AG10803 (cell line): ENCODE measurements around the gene TIMM10B.

Experiments used
- DNase-seq: peaks from one replicate; pipeline ENCODE4 v3.0.0; 2010; ENCODE audit warnings: low read depth
- H3K4me3 ChIP-seq: 2 replicates; pipeline ENCODE4 v1.5.1; 2011; ENCODE audit warnings: mild to moderate bottlenecking, low read length, control low read depth
- TF ChIP-seq, protein P1 (sequence below): conservative IDR thresholded peaks from 2 replicates; pipeline ENCODE4 v1.5.1; 2011; ENCODE audit warnings: mild to moderate bottlenecking, low read length, control low read depth, inconsistent platforms

Gene TIMM10B

DNA sequence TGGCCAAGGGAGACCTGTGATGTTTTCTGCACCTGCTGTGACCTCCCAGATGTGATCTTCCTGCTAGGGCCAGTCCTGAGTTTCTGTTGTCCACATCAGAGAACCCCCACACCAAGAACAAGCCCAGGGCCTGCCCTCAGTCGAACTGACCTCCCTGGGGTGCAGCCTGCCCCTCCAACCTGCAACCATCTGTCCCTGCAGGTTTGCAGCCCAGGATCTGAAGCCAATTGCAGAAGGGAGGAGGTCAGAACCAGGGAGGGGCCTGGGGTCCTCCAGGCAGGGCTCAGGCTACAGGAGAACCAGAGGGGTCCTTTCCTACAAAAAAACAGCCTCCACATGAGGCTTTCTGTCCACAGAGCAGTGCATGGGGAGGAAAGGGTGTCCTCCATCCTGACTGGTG, 8.4 kb upstream of the TIMM10B start:
- peak overlapping the region; percentile 90 for H3K4me3 ChIP-seq
- no peak for DNase-seq
- TF ChIP-seq, protein P1, sequence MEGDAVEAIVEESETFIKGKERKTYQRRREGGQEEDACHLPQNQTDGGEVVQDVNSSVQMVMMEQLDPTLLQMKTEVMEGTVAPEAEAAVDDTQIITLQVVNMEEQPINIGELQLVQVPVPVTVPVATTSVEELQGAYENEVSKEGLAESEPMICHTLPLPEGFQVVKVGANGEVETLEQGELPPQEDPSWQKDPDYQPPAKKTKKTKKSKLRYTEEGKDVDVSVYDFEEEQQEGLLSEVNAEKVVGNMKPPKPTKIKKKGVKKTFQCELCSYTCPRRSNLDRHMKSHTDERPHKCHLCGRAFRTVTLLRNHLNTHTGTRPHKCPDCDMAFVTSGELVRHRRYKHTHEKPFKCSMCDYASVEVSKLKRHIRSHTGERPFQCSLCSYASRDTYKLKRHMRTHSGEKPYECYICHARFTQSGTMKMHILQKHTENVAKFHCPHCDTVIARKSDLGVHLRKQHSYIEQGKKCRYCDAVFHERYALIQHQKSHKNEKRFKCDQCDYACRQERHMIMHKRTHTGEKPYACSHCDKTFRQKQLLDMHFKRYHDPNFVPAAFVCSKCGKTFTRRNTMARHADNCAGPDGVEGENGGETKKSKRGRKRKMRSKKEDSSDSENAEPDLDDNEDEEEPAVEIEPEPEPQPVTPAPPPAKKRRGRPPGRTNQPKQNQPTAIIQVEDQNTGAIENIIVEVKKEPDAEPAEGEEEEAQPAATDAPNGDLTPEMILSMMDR: no peak

DNA sequence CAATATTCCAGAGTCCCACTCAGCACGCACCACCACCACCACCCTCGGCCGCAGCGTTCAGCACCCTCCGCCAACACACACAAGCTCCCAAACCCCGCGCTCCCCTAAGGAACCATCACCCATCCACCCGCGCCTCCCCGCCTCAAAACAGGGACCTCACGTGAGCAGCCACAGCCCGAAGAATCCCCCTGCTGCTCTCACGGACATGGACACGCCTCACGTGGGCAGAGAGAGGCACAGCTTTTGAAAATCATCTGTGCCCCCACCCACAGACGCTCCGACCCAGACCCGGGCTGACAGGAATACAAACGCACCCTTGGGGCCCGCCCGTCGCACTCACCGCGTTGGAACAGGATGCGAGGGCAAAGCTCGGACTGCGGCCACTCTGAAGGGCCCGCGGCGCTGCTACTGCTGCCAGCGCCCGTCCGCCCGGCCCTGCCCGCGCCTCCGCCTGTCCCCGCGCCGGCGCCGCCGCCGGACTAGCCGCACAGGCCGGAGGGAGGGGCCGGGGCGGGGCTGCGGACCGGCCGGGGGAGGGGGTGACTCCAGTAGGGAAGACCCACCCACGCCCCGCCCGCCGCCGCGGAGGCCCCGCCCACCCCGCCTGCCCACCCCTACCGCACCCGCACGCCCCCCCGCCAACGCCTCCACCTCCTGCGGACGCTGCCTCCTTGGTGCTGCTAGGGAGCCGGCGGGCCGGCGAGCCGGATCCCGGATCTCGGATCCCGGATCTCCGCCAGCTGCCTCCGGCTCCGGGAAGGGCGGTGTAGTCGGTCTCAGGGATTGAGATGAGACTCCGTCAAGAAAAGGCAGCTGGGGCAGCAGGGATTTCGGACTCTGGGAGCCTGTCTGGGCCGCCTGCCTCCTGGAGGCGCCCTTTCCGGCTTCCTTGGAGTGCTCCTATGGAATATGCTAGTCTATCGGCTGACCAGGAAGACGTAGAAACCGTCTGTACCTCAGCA, 7.6 kb upstream of the TIMM10B start, which contains the start of gene TRIM3:
TSS of gene TRIM3 (minus strand) at position 491 of the 962 bp plus-strand sequence. CDS start 8,246 bp downstream, outside the sequence.
- peak within 1 kb of the TSS; percentile 90 for H3K4me3 ChIP-seq
- TF ChIP-seq, protein P1: peak; percentile 51
- DNase-seq: peak; percentile 87

DNA sequence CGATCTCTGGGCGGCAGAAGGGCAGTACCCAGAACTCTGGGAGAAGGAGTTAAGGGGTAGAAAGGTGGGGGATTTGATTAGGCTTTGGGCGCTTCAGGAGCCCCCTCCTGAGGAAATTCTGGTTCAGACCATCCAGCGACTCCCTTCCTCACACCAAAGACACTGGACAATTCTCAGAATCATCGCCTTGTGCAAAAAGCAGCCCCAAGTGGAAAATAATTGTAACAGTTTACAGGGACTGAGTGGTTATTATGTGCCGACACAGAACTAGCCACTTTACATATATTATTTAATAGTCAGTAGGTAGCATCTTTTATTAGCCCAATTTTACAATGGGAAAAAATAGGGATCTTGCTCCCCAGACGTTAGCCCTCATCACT, 6.9 kb upstream of the TIMM10B start:
- TF ChIP-seq, protein P1: no peak
- no peak for DNase-seq
- H3K4me3 ChIP-seq: peak overlapping the region; percentile 72

DNA sequence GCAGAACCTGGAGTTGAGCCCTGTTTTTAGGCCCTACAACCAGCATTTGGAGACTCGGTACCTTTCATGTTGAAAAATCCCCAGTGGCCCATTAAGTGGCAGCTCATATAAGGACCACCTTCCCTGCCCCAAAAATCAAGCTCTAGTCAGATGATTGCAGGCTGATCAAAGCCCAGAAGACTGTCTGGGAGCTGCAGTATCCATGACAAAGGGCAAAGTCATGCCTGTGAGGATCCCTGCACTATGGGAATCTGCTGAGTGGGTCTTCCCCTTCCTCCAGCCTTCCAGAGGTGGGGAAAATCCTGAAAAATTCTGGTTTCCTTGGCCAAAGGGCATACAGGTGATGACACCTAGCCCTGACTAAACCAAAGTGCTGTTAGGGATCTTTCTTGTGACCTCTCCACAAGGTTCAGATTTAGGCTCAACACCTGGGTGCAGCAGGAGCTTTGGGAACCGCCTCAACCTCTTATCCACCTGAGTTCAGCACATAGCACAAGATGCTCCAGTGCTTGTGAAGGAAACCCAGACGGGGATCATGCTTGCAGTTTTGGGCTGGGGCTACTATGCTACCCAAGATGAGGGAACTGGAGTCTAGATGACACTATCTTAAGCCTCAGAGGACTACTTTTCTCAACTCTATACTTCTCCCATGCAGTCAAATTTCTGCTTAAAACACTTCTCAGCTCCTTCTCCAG, 6.3 kb upstream of the TIMM10B start:
- no peak for DNase-seq
- peak overlapping the region; percentile 72 for H3K4me3 ChIP-seq
- TF ChIP-seq, protein P1: no peak

DNA sequence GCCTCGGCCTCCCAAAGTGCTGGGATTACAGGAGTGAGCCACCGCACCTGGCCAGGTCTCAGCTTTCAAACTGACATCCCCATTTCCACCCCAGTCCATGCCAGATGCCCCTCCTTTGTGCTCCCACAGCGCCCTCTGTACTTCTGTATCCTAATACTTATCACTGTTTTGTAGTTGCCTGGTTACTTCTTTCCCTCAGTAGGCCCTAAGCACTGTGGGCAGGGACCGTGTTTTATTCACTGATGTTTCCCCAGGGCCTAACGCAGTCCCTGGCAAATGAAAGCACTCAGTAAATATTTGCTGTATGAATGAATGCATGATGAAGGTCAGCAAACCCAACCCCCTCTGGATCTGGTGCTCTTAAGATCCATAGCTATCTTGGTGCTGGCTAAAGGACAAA, 5.4 kb upstream of the TIMM10B start:
- no peak overlapping the region for H3K4me3 ChIP-seq
- no peak for DNase-seq
- TF ChIP-seq, protein P1: no peak

DNA sequence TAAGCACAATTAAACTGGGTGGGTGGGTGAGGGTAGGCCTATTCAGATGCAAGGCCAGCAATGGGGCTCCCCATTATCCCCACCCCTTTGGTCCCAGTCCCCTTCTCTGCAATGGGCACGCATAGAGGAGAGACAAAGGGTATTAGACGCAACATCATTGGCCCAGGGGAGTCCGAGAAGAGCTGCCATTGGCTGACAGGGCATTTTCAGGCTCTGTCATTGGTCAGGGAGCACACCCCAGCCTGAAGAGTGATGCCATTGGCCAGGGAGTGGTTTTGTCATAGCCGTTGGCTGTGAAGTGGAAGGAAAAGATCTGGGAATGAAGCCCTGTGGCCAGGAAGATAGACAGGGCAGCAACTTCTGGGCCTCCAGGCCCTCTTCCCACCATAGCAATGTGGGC, 4.7 kb upstream of the TIMM10B start:
- no peak overlapping the region for H3K4me3 ChIP-seq
- TF ChIP-seq, protein P1: no peak
- no peak for DNase-seq
